Epithelial cell of proximal tubule (primary cell): ENCODE results near the gene RXRA. TPM values are rescaled to one million over a fixed set of nuclear protein-coding genes. Genes with fewer than 3 reads are reported as not detected.

Experiments used
- DNase-seq: peaks from one replicate; pipeline ENCODE4 v3.0.0-alpha.2; 2011; ENCODE audit warnings: low read depth
- H3K4me3 ChIP-seq: 2 replicates; pipeline ENCODE4 v1.5.1; 2011; ENCODE audit warnings: low read depth, mild to moderate bottlenecking, low read length
- CTCF ChIP-seq: conservative IDR thresholded peaks from 2 replicates; pipeline ENCODE4 v1.5.1; 2012; ENCODE audit warnings: low read depth, mild to moderate bottlenecking, low read length
- total RNA-seq: library from RNA; depleted of rRNA; stranded (reverse); fragments of >200 nt; gene quantifications from 2 replicates; pipeline ENCODE4 v1.2.3, GENCODE V29; 2015

The RXRA gene
- total RNA-seq, 1 donor from 2014 or later, result 8.4 TPM

- no peak overlapping the region for H3K4me3 ChIP-seq
- no peak for TF ChIP-seq CTCF
- DNase-seq, result no peak
Measured at GRCh38 chr9:134384811-134385479, 58.7 kb downstream of the RXRA start.

GRCh38 chr9:134385915-134386314 lies 59.7 kb downstream of the RXRA start:
- TF ChIP-seq CTCF, result no peak
- no peak for DNase-seq
- H3K4me3 ChIP-seq, result no peak overlapping the region

- no peak for TF ChIP-seq CTCF
- no peak overlapping the region for H3K4me3 ChIP-seq
- DNase-seq, result no peak
Measured at GRCh38 chr9:134386951-134387831, 60.9 kb downstream of the RXRA start.

- DNase-seq, result no peak
- H3K4me3 ChIP-seq, result no peak overlapping the region
- no peak for TF ChIP-seq CTCF
Measured at GRCh38 chr9:134388289-134388808, 62.1 kb downstream of the RXRA start.

GRCh38 chr9:134388976-134389375 lies 62.7 kb downstream of the RXRA start:
- TF ChIP-seq CTCF, result no peak
- no peak for DNase-seq
- H3K4me3 ChIP-seq, result no peak overlapping the region

GRCh38 chr9:134389642-134390041 lies 63.4 kb downstream of the RXRA start:
- H3K4me3 ChIP-seq, result no peak overlapping the region
- DNase-seq, result no peak

More at GRCh38 chr9:134389642-134390041, 63.4 kb downstream of the RXRA start:
- no peak for TF ChIP-seq CTCF
